ENCODE results near the gene BCCIP.

The BCCIP gene

DNA sequence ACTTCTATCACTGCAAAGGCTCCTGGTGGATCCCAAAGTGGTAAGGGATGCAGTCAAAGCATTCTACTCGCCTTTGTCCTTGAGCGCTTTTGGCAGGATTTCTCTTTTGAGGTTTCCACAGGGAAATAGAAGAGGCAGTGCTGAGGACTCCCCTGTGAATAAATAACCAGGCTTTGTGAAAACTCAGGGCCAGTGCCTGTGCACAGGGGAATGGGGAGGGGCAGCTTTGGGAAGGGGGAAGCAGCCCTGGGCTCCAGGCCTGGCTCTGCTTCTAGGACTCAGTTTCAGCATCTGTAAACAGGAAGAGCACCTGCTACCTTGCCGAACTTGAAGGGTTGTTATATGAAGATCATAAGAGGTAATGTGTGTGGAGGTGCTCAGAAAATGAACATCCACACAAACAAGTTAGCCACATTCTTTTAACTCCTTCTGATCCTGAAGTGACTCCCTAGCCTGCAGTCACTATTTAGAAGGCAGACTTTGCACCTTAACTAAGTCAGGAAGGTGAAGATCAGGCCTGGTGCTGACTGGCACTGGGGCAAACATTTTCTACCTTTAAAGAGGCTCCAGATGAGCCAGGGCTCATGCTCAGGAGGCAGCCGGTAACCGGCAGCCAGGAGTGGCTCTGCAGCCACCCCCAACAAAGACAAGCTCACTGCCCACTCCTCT, 25.2 kb upstream of the BCCIP start:
- no peak for DNase-seq

DNA sequence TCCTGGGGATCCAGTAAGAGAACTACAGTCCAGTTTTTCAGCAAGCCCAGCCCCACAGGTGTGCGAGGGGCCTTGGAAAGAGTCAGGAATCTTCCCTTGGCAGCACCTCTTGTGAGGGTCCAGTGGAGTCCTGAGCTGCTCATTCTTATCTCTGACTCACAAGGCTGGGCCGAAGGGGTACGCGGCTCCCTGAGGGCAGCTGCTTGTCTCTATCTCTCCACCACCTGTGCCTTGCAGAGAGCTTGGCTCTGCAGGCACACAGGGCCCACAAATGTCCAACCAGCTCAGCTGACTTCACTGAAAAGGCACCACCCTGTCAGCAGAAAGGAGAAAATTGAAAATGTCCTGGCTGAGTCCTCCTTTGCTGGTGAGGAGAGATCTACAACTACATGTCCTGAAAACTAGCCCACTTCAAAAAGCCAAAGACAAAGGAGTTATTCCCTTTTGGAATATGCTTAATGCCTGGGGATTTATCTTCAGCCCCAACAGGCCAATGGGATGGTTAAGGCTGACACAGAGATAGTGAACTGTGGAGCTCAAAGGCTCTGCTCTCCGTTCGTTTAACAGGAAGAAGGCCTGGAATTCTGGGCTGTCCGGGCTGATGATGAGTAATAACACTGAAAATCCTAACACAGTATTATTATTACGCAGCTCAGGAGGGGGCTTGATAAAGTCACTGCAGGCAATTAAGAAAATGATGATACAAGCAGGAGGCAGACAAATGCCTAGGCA, 23.7 kb upstream of the BCCIP start:
- DNase-seq: no peak

- DNase-seq: no peak
Observed at GRCh38 chr10:125801574-125801973, 21.8 kb upstream of the BCCIP start.

DNA sequence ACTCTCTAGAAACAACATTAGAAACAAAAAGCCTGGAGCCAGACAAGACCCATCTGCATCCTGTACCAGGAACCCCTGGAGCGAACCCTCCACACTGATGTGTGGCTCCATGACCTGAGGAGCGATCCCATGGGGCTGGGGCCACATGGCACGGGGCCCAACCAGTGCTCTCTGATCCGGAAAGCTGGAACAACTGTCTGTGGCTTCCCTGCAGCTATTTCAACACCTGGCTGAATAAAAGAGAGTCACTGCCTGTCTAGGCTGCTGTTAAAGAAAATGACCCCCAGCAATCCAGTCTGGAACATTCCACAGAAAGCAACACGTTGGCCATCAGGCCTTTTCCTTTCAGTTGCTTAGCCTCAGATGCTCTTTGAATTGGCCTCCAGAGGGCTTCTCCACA, 21.2 kb upstream of the BCCIP start:
- no peak for DNase-seq

DNA sequence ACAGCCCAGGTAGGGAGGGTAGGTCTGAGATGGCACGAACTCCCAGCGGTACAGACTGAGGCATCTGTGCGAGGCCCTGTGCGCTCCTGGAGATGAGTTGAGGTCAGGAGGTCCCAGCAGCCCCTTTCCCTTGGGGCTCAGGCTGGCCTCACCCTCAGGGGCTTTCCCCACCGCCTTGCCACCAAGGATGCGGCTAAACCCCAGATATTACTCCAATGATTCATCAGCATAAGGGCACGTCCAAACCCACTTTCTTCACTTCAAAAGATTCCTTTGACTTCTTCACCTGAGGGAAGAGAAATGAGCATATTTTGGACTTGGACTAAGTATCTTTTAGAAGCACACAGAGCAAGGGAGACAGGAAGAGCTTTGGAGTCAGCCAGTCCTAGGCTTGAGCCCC, 20.6 kb upstream of the BCCIP start:
- DNase-seq: no peak

DNA sequence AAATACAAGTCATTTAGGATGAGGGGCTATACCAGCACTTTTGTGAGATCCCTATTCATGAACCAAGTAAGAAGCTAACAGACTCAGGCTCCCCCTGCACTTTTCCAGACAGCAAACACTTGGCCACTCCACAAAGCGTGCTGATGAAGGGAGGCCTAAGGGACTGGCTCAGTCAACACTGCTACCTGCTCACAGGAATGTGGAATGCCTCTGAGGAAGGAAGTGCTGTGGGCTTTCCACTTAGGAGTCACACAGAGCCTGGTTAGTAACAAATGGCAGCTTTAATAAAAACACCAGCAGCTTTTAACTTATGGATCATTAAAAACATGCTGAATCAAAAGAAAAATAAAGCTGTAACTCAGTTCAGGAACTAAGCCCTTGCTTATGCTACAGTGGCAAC, 15.3 kb upstream of the BCCIP start:
- no peak for DNase-seq

- DNase-seq: no peak
Observed at GRCh38 chr10:125811251-125811650, 12.1 kb upstream of the BCCIP start.

DNA sequence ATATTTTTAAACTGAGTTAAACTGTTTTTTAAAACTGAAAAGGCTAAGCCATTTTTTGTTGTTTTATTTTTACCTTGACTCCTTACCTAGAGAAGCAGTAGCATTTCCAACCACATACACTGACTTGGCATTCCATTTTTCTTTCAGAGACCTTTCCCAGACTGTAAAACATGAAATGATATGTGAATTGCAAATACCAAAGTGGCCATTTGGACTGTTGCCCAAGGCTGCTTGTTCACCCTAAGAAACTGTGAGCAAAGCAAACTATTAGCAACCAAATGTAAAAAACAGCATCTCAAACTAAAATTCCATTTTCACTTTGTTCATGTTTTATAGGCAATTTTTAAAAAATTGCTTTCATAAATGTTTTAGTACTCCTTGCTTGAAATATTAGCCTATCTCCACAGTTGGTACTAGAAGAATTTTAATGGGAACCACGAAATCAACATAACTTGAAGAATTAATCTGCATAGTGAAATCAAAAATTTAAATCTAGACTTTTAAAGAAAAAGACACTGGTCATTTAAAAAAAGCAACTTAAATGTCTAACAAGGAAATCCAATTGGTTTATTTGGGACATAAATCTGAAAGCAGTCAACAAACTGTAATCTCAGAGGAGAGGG, 11.1 kb upstream of the BCCIP start:
- DNase-seq: no peak

GRCh38 chr10:125815764-125816163, 7.6 kb upstream of the BCCIP start:
- no peak for DNase-seq

- DNase-seq: no peak
Observed at GRCh38 chr10:125816548-125816947, 6.8 kb upstream of the BCCIP start.

DNA sequence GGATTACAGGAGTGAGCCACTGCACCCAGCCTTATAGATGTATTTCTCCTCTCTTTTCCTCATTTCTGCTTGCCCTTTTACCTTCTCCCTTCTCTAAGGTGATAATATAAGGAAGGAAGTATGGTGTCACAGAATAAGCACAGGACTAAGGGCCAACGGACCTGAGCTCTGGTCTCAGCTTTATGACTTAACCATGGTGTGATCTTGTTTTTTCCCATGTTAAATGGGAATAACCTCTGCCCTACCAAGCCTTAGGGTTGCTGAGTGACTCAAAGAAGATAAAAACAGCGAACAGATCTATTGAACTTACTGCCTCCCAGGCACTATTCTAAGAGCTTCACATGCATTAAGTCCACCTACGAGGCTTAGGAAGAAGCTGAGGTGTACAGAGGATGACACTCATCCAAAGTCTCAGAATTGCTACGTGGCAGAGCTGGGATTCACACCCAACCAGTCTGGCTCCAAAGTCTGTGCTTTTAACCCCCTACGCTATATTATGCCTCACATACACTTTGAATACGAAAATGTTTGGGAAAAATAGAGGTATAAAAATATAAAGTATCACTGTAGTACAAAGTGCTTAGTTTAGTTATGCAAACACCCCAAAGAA, 5.9 kb upstream of the BCCIP start:
- no peak for DNase-seq

DNA sequence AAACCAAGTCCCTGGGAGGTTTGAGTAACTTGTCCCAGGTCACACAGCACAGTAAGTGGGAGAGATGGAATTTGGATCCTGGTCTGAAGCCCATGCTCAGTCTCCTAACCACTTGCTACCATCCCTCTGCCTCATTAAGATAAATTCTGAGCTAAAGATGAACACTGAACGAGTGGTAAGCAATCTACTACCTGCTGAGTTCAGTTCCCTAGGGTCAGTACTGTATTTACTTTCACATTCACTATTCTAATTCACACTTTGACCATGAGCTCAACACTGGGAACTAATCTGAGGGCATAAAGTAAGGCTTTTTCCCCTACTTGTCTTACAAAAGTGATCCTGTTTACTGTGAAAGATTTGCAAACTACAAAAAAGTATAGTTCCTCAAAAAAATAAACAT, 2.6 kb upstream of the BCCIP start:
- no peak for DNase-seq

GRCh38 chr10:125823663-125824251, 411 bp downstream of the BCCIP start:
- DNase-seq: peak; percentile 9

DNA sequence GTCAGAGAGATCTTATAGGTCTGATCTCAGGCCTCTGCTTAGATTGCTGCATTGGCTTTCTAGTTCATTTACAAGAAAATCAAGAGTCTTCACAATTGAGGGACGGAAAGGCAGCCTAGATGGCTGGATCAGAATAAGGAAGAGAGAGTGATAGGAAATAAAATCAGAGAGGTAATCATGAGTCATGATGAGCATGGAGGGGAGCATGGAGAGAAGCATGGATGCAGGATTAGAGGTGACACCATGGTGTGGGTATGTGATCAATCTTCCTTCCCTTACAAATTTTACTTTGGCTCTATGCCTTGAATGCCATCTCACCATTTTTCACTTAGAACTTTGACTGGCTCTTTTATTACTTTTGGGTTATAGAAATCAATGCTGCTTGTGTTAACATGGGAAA, 1.4 kb downstream of the BCCIP start:
- DNase-seq: no peak

DNA sequence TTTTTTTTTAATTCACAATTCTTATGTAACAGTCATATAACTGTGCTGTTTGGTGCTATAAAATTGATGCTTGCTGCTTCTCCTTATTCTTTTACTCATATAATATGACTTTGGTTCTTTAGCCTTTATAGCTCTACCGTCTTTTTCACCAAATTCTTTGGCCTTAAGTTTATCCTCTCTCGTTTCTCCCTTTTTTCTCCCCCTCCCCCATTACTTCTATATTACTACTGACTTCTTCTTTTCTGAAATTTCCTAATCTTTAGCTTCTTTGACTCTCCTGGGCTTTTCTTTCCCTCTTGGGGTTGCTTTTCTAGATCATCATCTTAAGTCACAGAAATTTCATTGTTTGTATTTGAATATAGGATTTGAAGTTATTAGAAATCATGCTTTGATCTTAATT, 3.8 kb downstream of the BCCIP start:
- no peak for DNase-seq

DNA sequence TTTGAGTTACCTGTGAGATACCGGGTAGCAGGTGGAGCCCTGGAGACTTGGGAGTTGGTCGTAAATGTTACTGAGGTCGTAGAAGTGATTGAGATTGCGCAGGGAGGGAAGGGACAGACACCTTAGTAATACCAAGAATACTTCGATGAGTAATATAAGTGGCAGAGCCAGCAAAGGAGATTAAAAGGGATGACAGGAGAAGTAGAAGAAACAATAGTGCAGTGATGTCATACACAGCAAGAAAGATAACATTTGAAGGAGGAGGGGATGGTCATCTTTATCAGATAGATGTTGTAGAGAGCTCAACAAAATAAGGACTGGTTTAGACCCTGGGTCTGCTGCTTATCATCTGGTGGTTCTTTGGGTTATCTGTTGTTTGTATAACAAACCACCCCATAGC, 5.0 kb downstream of the BCCIP start:
- DNase-seq: no peak

GRCh38 chr10:125836746-125837145, 13.4 kb downstream of the BCCIP start:
- DNase-seq: no peak

DNA sequence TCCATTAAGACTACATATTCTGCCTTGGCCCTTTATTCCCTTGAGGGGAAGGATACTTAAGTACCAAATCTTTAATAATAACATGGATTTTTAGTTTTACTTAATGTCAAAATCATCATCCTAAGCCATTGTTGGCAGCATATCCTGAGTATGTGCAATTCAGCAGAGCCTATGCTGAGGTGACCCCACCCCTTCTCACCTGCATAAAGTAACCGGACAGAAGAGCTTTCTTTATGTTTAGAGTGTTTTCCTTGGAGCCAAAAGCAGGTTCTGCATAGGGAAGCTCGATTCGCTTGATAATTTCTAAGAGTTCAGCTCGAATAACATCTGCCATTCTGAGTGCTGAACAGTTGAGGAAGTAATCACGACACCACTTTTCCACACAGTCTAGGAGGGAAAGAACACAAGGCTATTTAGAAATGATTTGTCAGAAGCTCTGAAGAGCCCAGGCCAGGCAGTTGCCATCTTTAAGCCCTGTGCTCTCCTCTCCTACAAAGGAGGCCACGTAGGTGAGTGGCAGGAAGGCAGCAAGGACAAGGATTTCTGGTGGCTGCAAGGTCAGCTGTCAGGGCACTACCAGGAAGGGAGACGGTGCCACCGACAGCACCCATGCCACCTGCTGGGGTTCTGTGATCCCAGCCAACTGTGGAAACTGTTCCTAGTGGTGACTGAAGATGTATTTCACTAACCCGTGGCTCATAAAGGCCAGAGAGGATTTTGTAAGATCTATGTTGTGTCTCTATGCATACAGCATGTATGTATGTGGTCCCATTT, 15.6 kb downstream of the BCCIP start:
- DNase-seq: no peak

- no peak for DNase-seq
Observed at GRCh38 chr10:125840406-125840805, 17.1 kb downstream of the BCCIP start.

- no peak for DNase-seq
Observed at GRCh38 chr10:125840955-125841354, 17.6 kb downstream of the BCCIP start.

- DNase-seq: no peak
Observed at GRCh38 chr10:125843603-125844329, 20.4 kb downstream of the BCCIP start.

GRCh38 chr10:125844751-125845221, 21.4 kb downstream of the BCCIP start:
- DNase-seq: no peak

Measured in stimulated activated CD4-positive, alpha-beta T cell treated with anti-CD3 and anti-CD28 coated beads, Interleukin-4, amount 100 ng/mL, for 24 hours (primary cell).